CD4-positive, alpha-beta T cell treated with Interleukin-1 beta for 1 hour (primary cell): ENCODE results near the gene ZBTB7C.

Source experiments
- DNase-seq, 2 donors: peaks; one replicate each; pipeline ENCODE4 v3.0.0-alpha.2; 2020 to 2022

ZBTB7C gene

DNA sequence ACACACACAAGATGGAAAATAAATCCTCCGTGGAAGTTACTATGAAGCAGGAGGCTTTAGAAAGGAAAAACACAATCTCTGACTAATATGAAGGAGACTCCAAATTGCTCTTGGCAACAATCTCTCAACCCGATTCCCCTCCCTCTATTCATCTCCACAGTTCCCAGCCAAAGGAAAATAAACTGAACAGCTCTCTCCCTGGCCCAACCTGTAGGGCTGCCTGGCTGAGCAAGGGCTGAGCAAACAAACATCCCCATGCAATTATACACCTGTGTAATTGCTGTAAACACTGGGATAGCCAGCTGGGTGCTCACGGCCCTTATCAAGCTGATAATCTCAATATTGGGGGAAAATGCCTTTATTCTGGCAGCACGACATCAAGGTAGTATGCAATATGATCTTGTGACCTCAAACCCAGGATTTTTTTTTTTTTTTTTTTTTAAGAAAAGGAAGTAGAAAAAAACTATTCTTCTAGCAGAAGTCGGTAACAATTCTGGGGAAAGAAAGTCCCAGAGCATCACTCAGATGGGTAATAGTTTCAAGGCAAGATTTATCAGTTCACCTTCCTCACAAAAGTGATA lies 275.4 kb downstream of the ZBTB7C start:
- no peak for DNase-seq

DNA sequence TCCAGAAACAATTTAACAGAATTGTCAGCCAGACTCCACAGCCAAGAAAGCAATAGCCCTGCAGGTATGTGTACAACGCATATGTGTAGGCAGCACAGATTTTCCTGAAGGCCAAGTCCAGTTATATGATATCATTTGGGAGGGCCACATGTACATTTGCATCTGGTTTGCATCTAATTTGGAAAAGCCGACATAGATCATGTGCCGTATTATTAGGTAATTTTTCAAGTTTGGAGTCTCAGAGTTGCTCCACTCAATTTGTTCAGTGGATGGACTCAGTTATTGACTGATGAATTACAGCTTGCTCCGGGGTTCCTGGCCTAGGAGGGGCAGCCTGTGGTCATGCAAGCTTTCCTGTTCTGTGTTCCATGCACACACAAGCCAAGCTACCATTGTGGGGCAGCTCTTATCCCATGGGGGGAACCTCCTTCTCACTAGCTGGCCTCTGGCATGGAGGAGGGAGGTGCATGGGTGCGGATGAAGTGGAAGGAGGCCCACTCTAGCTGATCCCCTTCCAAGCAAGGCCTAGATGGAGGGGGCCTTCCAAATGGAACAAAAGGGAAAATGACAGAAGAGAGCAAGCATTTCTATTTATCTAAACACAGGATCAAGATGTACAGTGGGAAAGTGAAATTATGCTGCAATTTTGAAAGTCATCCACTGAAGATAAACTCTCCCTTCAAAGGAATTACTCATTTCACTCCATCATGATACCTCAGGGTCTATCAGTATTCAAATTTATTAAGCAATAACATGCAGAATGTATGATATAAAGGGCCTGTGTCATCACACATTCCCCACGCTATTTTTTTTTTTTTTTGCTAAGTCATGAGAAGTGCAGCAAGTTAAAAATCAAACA lies 276.2 kb downstream of the ZBTB7C start:
- DNase-seq: no peak

DNA sequence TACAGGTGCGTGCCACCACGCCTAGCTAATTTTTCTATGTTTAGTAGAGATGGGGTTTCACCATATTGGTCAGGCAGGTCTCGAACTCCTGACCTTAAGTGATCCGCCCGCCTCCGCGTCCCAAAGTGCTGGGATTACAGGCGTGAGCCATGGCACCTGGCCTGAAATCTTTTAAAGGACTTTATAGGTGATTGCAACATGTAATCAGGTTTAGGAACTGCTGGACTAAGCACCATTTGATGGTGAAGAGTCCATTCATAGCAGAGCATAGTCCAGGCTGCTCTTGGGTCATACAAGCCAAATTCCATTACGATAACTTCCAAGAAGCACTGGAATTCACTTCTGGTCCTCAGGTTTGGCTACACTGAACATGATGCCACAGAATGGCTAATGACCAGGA lies 278.1 kb downstream of the ZBTB7C start:
- no peak for DNase-seq

DNA sequence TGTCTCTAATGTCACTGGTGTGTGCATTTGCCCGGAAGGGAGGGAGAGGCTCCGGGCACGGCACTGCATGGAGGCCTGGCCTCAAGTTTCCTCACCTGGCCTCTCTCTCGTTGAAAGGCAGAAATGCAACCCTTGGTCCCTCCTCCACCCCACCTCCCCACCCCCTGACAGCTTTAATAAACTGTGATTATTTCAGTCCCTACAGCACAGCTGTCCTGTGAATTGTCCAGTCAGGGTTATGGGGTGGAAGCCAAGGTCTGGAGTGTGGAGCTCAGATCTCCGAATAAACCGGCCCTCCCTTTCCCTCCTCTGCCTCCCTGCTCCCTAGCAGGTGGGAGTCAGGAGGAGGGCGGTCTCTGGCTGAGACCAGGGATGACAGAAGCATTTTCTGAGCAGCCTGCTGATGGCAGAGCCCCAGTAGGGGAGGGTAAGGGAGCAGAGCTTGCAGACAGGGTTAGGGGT lies 279.5 kb downstream of the ZBTB7C start:
- DNase-seq: no peak

DNA sequence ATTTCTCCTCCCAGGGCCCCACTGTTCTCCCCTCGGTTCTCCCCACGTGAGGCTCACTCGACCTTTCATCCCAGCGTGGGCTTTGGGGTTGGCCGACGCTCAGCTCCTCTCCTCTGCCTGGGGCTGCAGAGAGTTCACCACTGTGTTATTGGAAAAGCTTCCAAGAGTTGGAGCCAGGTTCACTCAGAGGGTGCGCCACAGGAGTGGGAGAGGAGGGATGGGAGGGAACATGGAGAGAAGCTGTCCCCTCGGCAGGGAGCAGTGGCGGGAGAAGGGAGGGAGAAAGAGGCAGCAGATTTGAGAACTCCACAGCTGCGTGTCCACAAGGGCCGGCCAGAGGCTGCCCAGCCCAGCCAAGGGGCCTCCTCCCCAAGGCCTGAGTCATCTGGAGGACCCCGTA lies 281.6 kb downstream of the ZBTB7C start:
- no peak for DNase-seq

DNA sequence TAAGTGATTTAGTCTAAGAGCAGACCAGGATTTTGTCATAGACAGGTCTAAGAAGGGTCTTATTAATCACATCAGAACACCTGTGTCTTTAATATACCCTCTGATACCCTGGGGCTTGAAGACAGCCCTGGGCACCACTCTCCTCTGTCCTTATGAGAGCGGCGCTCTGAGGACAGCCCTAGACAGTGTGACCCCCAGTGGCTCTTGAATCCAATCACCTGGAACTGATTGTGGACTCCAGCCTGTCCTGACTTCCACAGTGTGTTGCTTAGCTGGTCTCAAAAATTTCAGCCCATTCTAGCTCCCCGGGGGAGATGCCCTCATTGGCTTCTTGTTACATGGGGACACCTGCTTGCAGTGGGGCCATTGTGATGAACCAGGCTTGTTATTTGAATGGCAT lies 282.9 kb downstream of the ZBTB7C start:
- no peak for DNase-seq

DNA sequence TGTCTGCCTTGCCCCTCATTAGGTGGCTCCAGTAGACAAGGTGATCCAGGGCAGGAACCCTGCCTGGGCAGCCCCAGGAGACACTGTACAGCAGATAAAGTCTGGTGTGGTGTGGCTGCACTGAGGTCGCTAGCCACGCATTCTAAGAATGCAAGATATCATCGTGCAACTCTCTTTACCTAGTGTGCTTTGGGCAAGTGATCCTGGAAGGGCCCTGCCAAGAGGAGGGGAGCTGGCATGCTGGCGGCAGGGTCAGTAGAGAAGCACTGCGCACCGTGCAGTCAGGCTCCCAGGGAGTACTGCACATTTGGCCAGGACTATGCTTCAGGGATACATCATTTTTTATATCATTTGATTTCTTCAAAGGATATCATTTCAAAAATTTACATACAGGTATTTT lies 283.5 kb downstream of the ZBTB7C start:
- no peak for DNase-seq

DNA sequence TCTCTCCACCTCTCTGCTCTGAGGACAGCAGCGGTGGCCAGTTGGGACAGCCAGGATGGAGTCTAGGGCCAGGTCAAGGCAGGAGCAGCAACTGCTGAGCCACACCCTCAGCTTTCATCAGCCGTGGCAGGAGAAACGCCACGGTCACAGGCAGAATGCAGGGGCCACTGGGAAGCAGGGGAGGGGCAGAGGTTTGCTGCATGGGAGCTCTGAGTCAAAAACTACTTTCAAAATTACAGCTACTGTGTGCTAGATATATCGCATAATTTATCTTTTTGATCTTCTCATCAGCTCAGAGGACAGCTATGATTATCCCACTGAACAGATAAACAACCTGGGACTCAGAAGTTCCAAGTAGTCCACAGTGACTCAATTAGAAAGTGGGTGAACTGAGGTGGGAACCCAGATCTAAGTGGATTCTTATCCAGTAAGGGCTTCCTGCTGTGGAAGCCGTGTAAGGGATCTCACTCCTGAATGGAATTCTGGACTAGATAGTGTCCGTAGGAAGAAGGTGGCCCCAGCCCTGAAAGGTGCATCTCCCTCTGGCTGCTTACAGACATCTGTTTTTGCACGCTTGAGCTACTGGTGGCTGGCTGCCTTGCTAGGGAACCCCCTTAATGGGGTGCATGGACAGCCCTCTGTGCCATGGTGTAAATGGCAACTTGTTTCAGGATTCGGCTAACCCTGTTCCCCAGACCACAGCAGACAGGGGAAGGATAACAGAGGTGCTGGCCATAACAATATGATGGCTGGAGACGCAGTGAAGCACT lies 284.1 kb downstream of the ZBTB7C start:
- no peak for DNase-seq

DNA sequence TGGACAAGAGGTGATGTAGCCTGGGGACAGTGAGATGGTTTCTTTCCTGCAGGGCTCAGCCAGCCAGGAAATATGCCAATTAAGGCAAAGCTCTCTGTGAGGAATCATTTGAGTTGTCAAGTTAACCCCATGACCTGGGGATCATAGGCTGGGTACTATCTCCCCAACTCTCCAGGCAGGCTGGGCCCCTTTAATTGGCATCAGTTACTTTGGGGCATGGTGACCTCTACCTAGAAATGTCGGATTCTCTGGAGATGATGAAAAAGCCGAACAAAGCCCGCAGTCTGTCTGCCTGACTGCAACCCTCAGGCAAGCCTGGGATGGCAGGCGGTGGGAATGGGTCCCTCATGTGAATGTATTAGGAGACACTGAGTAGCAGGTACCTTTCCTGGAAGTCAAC lies 285.2 kb downstream of the ZBTB7C start:
- no peak for DNase-seq

DNA sequence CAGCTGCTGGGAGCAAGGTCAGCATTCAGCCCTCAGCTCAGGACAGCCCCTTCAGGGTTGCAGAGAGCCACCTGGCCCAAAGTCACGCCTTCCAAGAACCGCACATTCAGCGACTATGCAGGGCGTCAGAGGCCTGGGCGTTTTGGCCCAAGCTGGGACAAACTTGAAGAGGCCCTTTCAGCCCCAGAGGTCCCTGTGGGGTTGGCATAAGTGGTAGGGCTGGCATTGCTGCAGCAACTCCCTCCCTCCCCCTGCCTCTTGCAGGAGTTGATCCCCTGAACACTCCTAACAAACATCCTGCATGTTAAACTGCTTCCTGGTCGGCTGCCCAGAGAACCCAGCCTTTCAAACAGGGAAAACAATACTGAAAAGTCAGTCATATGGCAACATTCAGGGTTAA lies 285.9 kb downstream of the ZBTB7C start:
- no peak for DNase-seq

DNA sequence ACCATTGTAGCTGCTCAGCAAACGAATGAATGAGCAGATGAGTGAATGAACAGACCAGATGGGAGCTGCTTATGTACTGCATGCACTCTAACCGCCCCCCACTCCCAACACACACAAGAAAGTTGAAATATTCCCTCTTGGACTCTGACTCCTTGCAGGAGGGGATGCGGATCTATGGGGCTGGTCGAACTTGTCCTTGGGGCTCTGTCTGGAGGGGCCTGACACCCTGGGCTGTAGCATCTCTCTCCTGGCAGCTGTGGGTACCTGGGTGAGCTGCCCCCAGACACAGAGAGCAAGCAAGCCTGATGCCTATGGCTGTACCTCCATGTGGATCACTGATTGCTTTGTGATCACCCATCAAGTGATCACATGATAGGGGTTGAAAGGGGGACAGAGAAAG lies 286.4 kb downstream of the ZBTB7C start:
- DNase-seq: no peak

DNA sequence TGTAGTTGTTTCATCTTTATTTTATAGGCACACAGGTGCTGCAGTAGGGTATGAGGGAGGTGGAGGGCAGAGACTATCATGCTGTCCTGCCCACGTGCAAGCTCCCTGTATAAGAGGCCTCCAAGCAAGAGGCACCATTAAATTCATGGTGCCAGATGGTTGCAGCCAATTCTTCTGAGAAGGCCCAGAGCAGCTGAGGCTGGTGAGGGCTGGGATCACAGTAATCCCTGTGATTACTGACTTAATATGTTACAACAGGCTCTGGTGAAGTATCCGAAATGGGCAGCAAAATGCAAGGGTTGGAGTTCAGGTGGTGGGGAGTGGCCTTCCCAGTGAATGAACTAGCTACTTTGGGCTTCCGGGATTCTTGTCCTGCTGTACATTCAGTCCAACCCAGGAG lies 286.8 kb downstream of the ZBTB7C start:
- no peak for DNase-seq

DNA sequence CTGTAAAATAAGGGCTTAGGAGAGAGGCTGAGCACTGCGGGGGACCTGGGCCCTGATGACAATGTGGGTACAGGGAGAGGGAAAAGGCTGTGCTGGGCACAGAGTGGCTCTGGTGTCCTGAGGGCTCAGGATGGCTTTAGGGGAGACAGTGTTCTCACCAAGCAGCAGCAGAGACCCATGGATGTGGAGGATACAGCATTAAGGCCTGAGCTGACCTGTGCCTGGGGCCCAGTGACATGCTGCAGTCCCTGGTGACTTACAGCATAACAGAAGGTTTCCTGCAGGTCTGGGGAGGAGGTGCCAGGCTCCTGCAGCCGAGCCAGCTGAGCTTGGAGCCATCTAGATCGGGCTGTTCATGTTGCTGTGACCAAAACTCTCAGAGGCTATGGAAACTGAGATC lies 287.4 kb downstream of the ZBTB7C start:
- DNase-seq: no peak

DNA sequence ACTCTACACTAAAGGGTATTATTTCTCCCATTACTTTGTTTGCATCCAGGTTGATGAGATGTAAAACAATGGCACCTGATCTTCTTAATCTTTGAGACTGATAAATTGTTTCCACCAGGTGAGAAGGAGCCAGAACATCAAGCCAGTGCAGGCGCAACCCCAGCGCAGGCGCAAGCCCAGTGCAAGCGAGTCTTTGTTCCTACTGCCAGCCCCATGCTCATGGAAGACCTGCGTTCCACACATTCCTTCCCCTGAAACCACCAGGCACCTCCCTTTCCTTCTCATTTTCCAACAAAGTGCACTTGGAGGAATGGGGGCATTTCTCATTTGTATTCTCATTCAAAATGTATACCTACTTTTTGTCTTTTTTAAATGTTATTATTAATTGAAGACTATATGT lies 290.0 kb downstream of the ZBTB7C start:
- DNase-seq: no peak

DNA sequence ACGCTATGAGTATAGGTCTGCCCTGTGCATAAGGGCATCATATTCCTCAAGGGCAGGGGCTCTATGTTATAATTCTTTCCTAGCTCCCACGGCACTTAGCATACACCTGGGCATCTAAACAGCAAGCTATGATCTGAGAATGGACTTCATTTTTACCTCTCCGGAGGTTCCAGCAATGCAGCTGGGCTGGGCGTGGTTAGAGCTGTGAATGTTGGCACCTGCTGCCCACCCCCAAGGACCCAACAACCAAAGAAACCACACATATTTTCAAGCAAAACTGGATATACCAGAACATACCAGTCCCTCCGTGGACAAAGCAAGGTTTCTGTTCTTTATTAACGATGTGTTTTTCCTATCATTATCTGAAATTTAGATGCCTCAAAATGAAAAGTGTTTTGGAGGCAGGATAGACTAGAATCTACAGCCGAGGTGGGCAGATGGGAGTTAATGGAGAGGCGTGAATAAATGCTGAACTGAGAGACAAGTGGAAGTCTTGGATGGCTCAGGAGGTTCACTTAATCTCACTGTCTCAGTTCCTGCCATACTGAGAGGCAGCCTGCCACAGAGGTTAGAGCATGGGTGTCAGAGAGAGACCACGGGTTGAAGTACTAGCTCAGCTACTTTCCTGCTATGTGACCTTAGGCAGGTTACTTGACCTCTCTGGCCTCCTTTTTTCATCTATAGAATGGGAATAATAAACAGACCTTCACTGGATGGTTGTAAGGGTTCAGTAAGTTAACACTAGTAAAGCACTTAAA lies 292.1 kb downstream of the ZBTB7C start:
- no peak for DNase-seq

DNA sequence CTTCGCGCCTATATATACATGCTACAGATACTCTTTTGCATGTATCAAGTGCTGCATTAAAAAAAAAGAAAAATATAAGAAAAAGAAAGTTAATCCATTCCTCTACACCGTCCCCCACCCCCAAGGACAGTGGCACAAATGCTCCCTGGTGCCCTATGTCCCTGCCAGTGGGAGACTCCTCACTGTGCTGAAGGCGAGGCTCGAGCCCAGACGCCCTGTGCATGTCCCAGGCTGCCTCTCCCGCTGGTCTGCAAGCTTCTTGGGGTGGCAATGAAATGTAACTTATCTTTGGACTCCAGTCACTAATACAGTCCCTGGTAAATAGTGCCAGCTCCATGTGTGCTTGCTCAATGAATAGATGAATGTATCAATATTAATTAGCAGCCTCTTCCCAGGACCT lies 293.2 kb downstream of the ZBTB7C start:
- DNase-seq: no peak

DNA sequence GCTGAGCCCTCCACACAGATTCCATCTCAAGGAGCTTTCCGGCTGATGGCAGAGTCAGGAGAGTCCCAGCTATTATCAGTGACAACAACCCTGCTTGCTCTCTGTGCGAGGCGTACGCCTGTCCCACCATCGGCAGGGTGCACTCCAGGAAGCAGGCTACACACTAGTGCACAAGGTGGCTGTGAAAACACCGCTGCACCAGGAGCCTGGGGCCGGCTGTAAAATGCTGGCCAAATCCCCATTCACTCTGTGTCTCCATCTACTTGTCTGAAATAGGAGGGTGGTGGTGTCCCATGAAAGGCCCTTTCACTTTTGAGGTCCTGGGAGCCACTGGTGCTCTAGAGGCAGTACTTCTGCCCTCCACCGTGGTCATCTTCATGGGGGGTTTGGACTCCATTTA lies 295.5 kb downstream of the ZBTB7C start:
- no peak for DNase-seq

DNA sequence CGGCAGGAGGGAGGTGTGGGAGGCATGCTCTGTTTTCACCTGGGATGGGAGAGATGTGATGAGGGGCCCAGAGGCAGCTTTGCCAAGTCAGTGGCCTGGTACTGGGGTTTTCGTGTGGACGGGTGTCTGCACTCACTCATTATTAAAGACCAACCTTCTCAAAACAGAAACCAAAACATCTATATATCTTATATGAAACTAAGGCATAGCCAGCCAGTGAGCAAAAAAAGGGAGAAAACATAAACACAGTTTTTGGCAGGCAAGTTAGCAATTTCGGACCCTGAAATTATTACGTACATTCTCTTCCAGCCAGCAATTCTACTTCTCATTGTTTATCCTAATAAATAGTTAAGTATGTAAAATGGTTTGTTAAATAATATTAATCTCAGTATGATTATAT lies 297.6 kb downstream of the ZBTB7C start:
- no peak for DNase-seq

DNA sequence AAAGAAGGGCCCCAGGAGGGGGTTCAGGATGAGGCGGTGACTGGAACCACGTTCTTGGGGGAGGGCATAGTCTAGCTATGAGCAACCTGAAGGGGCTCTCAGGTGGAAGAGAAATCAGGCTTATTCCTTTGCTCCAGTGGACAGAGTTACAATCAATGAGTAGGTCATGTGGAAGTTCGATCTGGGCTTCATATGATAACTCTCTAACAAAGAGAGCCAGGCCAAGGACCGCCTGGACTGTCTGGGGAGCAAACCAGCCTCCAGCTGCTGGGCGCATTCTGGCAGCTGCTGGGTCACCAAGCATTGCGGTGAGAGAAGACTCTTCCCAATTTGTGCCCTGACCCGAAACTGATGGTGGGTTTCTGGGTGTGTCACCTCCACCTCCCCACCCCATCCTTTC lies 298.4 kb downstream of the ZBTB7C start:
- no peak for DNase-seq

DNA sequence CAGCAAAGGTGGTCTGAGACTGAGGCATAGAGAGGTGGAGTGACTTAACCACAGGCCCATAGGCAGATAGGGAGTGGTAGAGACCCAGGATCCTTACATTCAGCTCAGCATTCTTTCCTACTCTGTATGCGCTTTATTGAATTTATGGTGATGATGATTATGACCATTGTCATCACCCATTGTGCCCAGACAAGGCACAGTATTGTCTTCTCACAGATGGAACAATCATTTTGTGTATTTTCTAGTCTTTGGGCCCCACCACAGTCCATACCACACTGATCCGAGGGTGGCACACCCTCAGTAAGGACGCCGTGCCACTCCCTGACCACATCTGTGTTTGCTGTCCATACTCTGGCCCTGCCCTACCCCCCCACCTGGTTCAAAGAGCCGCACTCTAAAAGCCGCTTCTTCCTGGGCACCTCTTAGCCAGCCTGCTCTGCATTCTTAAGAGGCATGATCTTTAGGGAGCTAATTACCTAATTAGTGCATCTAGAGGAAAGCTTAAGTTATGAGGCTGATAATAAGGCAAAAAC lies 299.2 kb downstream of the ZBTB7C start:
- DNase-seq: no peak

DNA sequence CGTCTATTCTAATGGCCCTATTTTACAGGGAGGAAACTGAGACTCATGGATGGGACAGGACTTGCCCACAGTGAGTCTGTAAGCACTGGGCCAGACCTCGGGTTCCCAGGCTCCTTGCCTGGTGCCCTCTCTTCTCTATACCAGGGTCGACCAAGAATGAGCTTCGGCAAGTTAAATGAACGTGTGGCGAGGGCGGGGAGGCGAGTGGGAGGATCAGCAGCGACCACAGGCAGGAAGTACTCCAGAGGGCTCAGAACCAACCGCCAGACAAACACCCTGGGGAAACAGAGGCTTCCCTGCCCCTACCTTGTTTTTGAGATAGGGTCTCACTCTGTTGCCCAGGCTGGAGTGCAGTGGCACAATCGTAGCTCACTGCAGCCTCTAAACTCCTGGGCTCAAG lies 301.0 kb downstream of the ZBTB7C start:
- no peak for DNase-seq

DNA sequence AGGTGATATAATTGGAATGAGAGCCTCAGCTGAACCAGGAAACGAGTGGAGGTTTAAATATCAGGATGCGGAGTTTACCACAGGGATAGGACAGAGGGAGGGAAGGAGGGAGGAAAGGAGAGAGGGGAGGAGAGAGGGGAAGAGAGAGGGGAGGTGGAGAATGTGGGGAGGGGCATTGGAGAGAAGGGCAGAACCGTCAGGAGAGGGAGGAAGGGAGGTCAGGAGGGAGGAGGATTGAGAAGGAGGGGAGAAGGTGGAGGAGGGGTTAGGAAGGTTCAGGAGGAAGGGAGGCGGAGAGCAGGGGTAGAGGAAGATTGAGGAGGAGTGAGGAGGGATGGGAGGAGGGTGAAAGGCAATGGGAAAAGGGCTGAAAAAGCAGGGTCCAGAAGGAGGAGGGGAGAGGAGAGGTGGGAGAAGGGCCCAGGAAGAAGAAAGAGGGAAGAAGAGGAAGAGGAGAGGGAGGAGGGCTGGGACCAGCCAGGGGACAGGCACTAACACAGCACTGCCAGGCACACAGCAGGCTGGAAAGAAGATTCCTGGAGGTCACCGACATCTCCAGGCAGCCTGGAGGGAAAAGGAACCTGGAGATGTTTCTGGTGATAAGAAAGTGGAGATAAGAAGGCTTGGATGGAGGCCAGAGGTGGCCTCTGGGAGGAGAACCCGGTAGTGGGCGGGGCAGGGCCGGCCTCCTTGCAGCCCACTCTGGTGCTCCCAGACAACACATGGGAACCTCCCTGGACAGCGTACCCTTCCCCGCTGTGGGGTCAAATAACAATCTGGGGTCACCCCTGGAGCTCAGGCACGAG lies 302.0 kb downstream of the ZBTB7C start:
- no peak for DNase-seq
